LNCaP clone FGC (cell line): ENCODE measurements around the gene KIF13A.

ENCODE experiments used
- DNase-seq: peaks from one replicate; pipeline ENCODE4 v3.0.0-alpha.2; 2011; ENCODE audit warnings: low read depth
- H3K4me3 ChIP-seq: 2 replicates; pipeline ENCODE4 v1.5.1; 2011; ENCODE audit warnings: mild to moderate bottlenecking, low read depth, low read length, control low read depth
- TF ChIP-seq, protein P1 (sequence below): IDR thresholded peaks from 2 replicates; pipeline ENCODE4 v1.5.1; 2012; ENCODE audit warnings: mild to moderate bottlenecking; ENCODE audit not compliant: control insufficient read depth, insufficient read depth; ENCODE audit errors: extremely low read depth

The KIF13A gene

DNA sequence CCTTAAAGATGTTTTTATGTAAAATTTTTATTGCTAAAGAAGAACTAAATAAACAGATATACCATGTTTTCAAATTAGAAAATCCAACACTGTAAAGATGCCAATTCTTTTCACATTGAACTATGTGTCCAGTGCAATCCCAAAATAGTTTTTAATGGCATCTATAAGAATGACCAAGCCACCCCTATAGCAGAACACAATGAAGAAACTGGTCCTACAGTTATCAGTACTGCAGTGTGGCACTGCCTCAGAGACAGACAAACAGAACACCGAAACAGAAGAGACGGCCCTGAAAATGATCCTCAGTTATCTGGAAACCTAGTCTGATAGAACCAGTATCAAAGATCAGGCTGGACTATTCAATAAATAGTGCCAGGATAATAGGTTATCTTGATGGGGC is 41.9 kb downstream of the KIF13A start:
- TF ChIP-seq, protein P1, sequence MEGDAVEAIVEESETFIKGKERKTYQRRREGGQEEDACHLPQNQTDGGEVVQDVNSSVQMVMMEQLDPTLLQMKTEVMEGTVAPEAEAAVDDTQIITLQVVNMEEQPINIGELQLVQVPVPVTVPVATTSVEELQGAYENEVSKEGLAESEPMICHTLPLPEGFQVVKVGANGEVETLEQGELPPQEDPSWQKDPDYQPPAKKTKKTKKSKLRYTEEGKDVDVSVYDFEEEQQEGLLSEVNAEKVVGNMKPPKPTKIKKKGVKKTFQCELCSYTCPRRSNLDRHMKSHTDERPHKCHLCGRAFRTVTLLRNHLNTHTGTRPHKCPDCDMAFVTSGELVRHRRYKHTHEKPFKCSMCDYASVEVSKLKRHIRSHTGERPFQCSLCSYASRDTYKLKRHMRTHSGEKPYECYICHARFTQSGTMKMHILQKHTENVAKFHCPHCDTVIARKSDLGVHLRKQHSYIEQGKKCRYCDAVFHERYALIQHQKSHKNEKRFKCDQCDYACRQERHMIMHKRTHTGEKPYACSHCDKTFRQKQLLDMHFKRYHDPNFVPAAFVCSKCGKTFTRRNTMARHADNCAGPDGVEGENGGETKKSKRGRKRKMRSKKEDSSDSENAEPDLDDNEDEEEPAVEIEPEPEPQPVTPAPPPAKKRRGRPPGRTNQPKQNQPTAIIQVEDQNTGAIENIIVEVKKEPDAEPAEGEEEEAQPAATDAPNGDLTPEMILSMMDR = no peak
- DNase-seq = no peak

GRCh38 chr6:17945111-17945510 is 42.3 kb downstream of the KIF13A start:
- no peak for DNase-seq
- H3K4me3 ChIP-seq = no peak overlapping the region
- TF ChIP-seq, protein P1 = no peak

More for the DNA sequence above, 41.9 kb downstream of the KIF13A start:
- no peak overlapping the region for H3K4me3 ChIP-seq

DNA sequence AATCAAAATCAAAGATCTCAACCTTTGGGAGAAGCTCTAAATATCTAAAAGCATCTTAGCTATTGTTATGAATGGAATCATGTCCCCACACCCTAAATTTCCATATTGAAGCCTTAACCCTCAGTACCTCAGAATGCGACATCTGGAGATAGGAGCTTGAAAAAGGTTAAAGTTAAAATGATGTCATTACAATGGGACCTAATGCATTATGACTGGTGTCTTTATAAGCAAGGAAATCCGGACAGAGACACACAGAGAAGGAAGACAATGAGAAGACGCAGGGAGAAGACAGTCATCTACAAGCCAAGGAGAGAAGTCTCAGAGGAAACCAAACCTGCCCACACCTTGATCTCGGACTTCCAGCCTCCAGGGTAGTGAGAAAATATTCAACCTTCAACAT is 46.1 kb downstream of the KIF13A start:
- TF ChIP-seq, protein P1 = no peak
- no peak overlapping the region for H3K4me3 ChIP-seq
- DNase-seq = no peak

DNA sequence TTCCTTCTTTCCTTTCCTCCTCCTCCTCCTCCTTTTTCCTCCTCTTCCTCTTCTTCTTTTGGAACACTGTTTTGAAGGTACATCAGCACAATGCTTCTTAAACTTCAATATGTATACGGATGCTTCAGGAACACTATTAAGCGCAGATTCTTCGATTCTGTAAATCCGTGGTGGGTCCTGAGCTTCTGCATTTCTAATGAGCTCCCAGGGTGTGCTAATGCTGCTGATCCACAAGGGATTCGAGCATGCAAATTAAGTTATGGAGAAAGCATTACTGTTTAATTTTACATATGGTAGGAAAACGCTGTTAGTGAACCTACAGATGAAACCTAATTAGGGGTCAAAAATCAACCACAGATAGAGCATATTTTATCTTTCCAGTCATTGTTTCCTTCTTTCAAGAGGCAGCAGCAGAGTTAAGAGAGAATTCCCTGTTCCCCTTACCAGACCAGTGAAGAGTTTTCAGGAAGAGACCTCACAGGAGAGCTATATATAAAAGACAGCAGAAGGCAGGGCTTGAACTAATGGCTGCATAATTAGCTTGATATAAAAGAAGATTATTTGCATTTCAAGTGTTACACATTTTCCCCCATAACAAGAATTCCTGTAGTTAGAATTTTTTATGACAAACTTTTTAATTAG is 47.2 kb downstream of the KIF13A start:
- DNase-seq = no peak
- H3K4me3 ChIP-seq = no peak overlapping the region

DNA sequence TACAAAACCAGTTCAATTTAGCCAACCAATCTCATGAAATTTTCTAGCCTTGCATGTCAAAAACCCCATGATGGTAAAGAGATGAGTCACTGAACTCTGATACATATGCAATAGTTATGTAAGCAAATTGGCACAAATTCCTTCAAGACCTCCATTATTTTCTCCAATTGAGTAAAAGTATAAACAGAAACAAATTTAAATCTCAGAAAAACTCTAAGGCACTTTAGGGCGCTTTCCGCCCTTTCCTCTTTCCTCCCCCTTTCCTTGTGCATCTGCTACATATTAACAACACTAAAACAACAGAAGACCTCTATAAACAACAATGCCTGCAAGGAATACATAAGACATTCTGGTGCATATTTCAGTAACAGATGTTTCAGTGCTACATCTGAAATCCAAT is 48.5 kb downstream of the KIF13A start:
- TF ChIP-seq, protein P1 = no peak
- H3K4me3 ChIP-seq = no peak overlapping the region
- no peak for DNase-seq

More for the DNA sequence above, 47.2 kb downstream of the KIF13A start:
- TF ChIP-seq, protein P1 = no peak

DNA sequence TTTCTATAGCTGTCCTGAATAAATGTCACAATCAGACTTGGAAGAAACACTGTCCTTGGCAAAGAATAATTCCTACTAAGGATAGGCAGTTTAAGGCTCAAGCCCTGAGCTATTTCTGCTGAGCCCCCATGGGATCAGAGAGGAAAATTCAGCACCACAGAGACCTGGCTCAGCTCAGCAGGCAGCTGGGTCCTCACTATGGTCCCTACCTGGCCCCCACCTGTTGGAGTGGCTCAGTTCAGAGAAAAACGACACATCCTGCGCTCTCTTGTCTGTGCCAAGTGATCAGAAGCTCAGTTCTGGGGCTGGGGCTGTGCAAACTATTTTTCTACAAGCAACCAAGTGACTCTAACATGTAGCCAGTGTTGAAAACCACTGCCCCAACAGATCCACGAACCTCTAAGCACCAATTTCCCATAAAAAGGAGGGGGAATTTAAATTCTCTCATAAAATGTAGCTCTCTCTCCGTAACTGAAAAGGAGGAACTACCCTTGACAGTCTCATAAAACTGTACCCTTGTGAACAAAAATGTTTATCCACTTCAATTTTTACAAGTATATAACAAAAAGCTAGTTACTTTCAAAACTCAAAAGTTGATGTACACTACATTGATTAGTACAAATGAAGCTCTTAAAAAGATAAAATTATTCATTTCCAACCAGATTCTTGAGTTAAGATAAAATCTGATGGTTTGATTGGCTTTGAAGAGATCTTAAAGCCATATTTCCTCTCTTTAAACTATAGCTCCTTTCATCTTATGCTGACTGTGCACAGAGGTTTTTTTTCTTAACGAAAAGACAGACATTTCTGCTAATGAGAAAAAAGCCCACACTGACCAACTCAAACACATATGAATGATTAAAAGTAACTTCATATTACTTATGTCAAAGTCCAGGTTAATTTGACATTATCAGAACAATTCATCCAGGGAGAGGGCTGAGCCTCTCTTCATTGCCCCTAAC is 52.0 kb downstream of the KIF13A start:
- TF ChIP-seq, protein P1 = no peak
- H3K4me3 ChIP-seq = no peak overlapping the region
- DNase-seq = no peak
